ENCODE data around the gene TBC1D3G. TPM values are rescaled to one million over a fixed set of nuclear protein-coding genes. Genes with fewer than 3 reads are reported as not detected.
"Not testable (repeated sequence)": the region's sequence is repeated elsewhere in the genome, so short reads cannot be mapped to it uniquely, and the experiment has no call there.

The TBC1D3G gene
- not detected in 2 replicates for total RNA-seq (2013; cell fraction: nucleolus; rRNA removed)
- total RNA-seq (2014; rRNA removed) (not detected in 2 replicates), total RNA-seq (2014; rRNA removed; fragmentation: Illumina TruSeq; extraction: Trizol) (not detected in 2 replicates), total RNA-seq (2021) (not detected in 2 replicates), polyA plus RNA-seq (2011; rRNA removed) (not detected in 2 replicates), polyA plus RNA-seq (2014; fragmentation: Illumina TruSeq; extraction: Trizol) (not detected in 2 replicates), polyA plus RNA-seq (2014; fragmentation: Nextera tagmentation; extraction: Ambion mirVana) (not detected), polyA plus RNA-seq (2014; rRNA removed) (not detected in 2 replicates), polyA plus RNA-seq (2016; fragmentation: Nextera tagmentation; extraction: Ambion mirVana) (not detected), polyA minus RNA-seq (2011; rRNA and poly(A)+ RNA removed) (not detected in 2 replicates), Bru-seq, nascent RNA (percentile 12 among the genes with signal in this experiment), BruChase-seq, experiment 1, labeled RNA remaining after a 6-hour chase (percentile 19 among the genes with signal in this experiment), BruChase-seq, experiment 2, labeled RNA remaining after a 2-hour chase (percentile 14 among the genes with signal in this experiment)
- not detected for polyA plus RNA-seq (2011; ENCODE audit: low read depth)
- not detected in 2 replicates for polyA plus RNA-seq (2011; cell fraction: cytosol; rRNA removed)
- polyA plus RNA-seq (2011; cell fraction: nucleus; rRNA removed) = not detected in 2 replicates
- not detected in 2 replicates for polyA plus RNA-seq (2012)
- not detected in 2 replicates for polyA minus RNA-seq (2011; cell fraction: cytosol; rRNA and poly(A)+ RNA removed)
- polyA minus RNA-seq (2011; cell fraction: nucleus; rRNA and poly(A)+ RNA removed) = not detected in 2 replicates
- long read RNA-seq, experiment 1 = 0 reads
- long read RNA-seq, experiment 2 = 0 reads

DNA sequence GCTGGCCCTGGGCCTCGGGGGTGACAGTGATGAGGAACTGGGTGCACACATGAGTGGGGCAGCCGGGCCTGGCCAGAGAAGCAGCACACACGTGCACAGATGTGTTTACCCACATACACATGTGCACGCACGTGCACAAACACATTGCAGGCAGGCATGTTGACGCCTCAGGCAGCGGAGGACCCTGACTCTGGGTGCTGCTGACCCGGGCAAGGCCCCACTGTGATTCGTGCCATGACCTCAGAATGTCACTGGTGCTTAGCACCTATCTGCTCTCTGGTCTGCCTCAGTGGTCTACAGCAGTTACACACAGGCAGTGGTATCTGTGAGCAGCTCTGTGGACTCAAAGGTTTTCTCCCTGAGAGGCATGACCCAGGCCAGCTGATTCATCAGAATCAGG is at the start of gene TBC1D3G:
TSS of gene TBC1D3G (plus strand) at position 301 of the 400 bp plus-strand sequence. CDS start 1,528 bp downstream, outside the sequence.
- H3K4me2 ChIP-seq (ENCODE audit: control insufficient read depth, insufficient read depth); H3K9me3 ChIP-seq (replicated peaks; ENCODE audit: control insufficient read depth, insufficient read depth, low read length); H3K79me2 ChIP-seq (ENCODE audit: control insufficient read depth, insufficient read depth, low read length); H3K36me3 ChIP-seq (ENCODE audit: control insufficient read depth in 2 of 2, insufficient read depth in 2 of 2, low read length in 1 of 2); RAD21 ChIA-PET (ENCODE audit: unreplicated experiment); DNase-seq (ENCODE audit: low read depth, low spot score); H3K4me3 ChIP-seq; intact Hi-C loops (cut with micrococcal nuclease; ENCODE audit: unreplicated experiment); H3K9ac ChIP-seq (ENCODE audit: control insufficient read depth, insufficient read depth, low read length); ATAC-seq; H3K27me3 ChIP-seq (replicated peaks in 1 of 2; ENCODE audit: control insufficient read depth in 2 of 2, insufficient read depth in 2 of 2, low read length in 1 of 2); H4K20me1 ChIP-seq (ENCODE audit: control insufficient read depth, insufficient read depth); H3K4me1 ChIP-seq (ENCODE audit: control insufficient read depth, insufficient read depth, low read length); FAIRE-seq; POLR2A ChIA-PET; in situ Hi-C loops (cut with MboI); BruUV-seq (replicated peaks); SMC1A ChIA-PET (ENCODE audit: uncharacterized antibody, unreplicated experiment); H2AFZ ChIP-seq (ENCODE audit: control insufficient read depth, low read depth, low read length); H3K27ac ChIP-seq (ENCODE audit: control insufficient read depth, insufficient read depth); CTCF ChIA-PET: not testable (repeated sequence)
- 0% methylated on average over 2 of the region's 9 CpGs for WGBS (ENCODE audit: insufficient coverage, insufficient replicate concordance, low lambda C conversion rate, missing lambda C conversion rate)

DNA sequence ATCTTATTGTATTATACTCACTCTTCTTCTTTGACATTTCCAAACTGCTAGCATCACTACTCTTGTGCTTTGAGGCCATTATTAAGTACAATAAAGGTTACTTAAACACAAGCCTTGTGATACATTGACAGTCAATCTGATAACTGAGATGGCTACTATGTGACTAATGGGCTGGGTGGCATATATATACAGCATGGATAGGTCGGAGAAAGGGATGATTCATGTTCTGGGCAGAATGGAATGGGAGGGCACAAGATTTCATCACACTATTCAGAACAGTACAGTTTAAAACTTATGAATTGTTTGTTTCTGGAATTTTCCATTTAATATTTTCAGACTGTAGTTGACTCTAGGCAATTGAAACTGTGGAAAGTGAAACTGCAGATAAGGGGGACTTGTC is 40.4 kb upstream of the TBC1D3G start:
- H2AFZ ChIP-seq (ENCODE audit: control insufficient read depth, low read depth, low read length); H3K79me2 ChIP-seq (ENCODE audit: control insufficient read depth, insufficient read depth, low read length); intact Hi-C loops (cut with micrococcal nuclease; ENCODE audit: unreplicated experiment); BruUV-seq (replicated peaks); POLR2A ChIA-PET; H3K27me3 ChIP-seq (replicated peaks in 1 of 2; ENCODE audit: control insufficient read depth in 2 of 2, insufficient read depth in 2 of 2, low read length in 1 of 2); SMC1A ChIA-PET (ENCODE audit: uncharacterized antibody, unreplicated experiment); H3K9me3 ChIP-seq (replicated peaks; ENCODE audit: control insufficient read depth, insufficient read depth, low read length); in situ Hi-C loops (cut with MboI); DNase-seq (ENCODE audit: low read depth, low spot score); ATAC-seq; FAIRE-seq; H3K4me2 ChIP-seq (ENCODE audit: control insufficient read depth, insufficient read depth); H4K20me1 ChIP-seq (ENCODE audit: control insufficient read depth, insufficient read depth); H3K9ac ChIP-seq (ENCODE audit: control insufficient read depth, insufficient read depth, low read length); H3K4me3 ChIP-seq; CTCF ChIA-PET; H3K4me1 ChIP-seq (ENCODE audit: control insufficient read depth, insufficient read depth, low read length); H3K36me3 ChIP-seq (ENCODE audit: control insufficient read depth in 2 of 2, insufficient read depth in 2 of 2, low read length in 1 of 2); RAD21 ChIA-PET (ENCODE audit: unreplicated experiment); H3K27ac ChIP-seq (ENCODE audit: control insufficient read depth, insufficient read depth): not testable (repeated sequence)
- no CpG with 5 or more reads among the region's 1 CpG for WGBS (ENCODE audit: insufficient coverage, insufficient replicate concordance, low lambda C conversion rate, missing lambda C conversion rate)

DNA sequence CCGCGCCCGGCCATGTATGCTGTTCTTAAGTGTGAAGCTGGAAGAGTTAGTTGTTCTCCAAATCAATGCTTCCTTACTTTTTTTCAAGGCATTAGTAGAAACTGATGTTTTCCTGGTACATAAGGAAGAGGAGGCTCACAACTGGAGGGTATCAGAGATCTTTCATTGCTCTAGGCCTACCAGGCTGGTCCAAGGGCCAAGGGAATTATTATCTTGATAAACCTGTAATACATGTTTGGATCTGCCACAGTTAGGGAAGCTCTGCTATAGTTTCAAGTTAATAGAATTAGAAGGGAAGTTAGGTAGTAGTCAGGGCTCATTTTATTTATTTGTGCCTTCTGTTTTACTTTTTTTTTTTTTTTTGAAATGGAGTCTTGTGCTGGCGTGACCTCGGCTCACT is 39.5 kb upstream of the TBC1D3G start:
- intact Hi-C loops (cut with micrococcal nuclease; ENCODE audit: unreplicated experiment); ATAC-seq; in situ Hi-C loops (cut with MboI); H3K36me3 ChIP-seq (ENCODE audit: control insufficient read depth in 2 of 2, insufficient read depth in 2 of 2, low read length in 1 of 2); H3K27me3 ChIP-seq (replicated peaks in 1 of 2; ENCODE audit: control insufficient read depth in 2 of 2, insufficient read depth in 2 of 2, low read length in 1 of 2); BruUV-seq (replicated peaks); H3K9ac ChIP-seq (ENCODE audit: control insufficient read depth, insufficient read depth, low read length); DNase-seq (ENCODE audit: low read depth, low spot score); H4K20me1 ChIP-seq (ENCODE audit: control insufficient read depth, insufficient read depth); H3K27ac ChIP-seq (ENCODE audit: control insufficient read depth, insufficient read depth); H3K9me3 ChIP-seq (replicated peaks; ENCODE audit: control insufficient read depth, insufficient read depth, low read length); H2AFZ ChIP-seq (ENCODE audit: control insufficient read depth, low read depth, low read length); H3K4me3 ChIP-seq; POLR2A ChIA-PET; H3K4me2 ChIP-seq (ENCODE audit: control insufficient read depth, insufficient read depth); CTCF ChIA-PET; H3K79me2 ChIP-seq (ENCODE audit: control insufficient read depth, insufficient read depth, low read length); RAD21 ChIA-PET (ENCODE audit: unreplicated experiment); FAIRE-seq; H3K4me1 ChIP-seq (ENCODE audit: control insufficient read depth, insufficient read depth, low read length); SMC1A ChIA-PET (ENCODE audit: uncharacterized antibody, unreplicated experiment): not testable (repeated sequence)
- no CpG with 5 or more reads among the region's 5 CpGs for WGBS (ENCODE audit: insufficient coverage, insufficient replicate concordance, low lambda C conversion rate, missing lambda C conversion rate)
